WTC11 (cell line): ENCODE results near the gene MSANTD1.

ENCODE experiments used
- ATF1 ChIP-seq: sonication (generic); formaldehyde crosslinking; IDR thresholded peaks from 2 replicates; pipeline ENCODE4 v1.8.1; 2023; ENCODE audit warnings: mild to moderate bottlenecking, moderate library complexity, missing genetic modification reagents
- CREM ChIP-seq: sonication (generic); formaldehyde crosslinking; IDR thresholded peaks from 2 replicates; pipeline ENCODE4 v1.8.1; 2022; ENCODE audit warnings: mild to moderate bottlenecking, missing genetic modification reagents, moderate library complexity
- CTCF ChIP-seq: fragments of 200-600 bp; IDR thresholded peaks from 2 replicates; pipeline ENCODE4 v1.8.0; 2022; ENCODE audit warnings: antibody characterized with exemption
- ELF4 ChIP-seq: sonication (generic); formaldehyde crosslinking; IDR thresholded peaks from 2 replicates; pipeline ENCODE4 v1.8.1; 2022; ENCODE audit warnings: low read depth, mild to moderate bottlenecking, moderate library complexity, missing genetic modification reagents
- NR2C2 ChIP-seq: sonication (generic); formaldehyde crosslinking; IDR thresholded peaks from 2 replicates; pipeline ENCODE4 v1.8.0; 2022; ENCODE audit warnings: mild to moderate bottlenecking, missing genetic modification reagents
- STAT6 ChIP-seq: sonication (generic); formaldehyde crosslinking; conservative IDR thresholded peaks from 2 replicates; pipeline ENCODE4 v1.8.1; 2023; ENCODE audit warnings: mild to moderate bottlenecking, low read depth, missing genetic modification reagents, moderate library complexity
- USF1 ChIP-seq: sonication (generic); formaldehyde crosslinking; IDR thresholded peaks from 2 replicates; pipeline ENCODE4 v1.8.0; 2022; ENCODE audit warnings: mild to moderate bottlenecking, missing genetic modification reagents
- ZNF232 ChIP-seq: sonication (generic); formaldehyde crosslinking; IDR thresholded peaks from 2 replicates; pipeline ENCODE4 v1.8.0; 2022; ENCODE audit warnings: mild to moderate bottlenecking, missing genetic modification reagents

GRCh38 chr4:3271131-3271530, 22.2 kb downstream of the MSANTD1 start:
- no peak for TF ChIP-seq CTCF
- no peak for TF ChIP-seq ZNF232 (CRISPR knock-in tag)
- TF ChIP-seq USF1 (CRISPR knock-in tag): no peak
- no peak for TF ChIP-seq NR2C2
- no peak for TF ChIP-seq ATF1
- no peak for TF ChIP-seq STAT6 (CRISPR knock-in tag)
- TF ChIP-seq CREM (CRISPR knock-in tag): no peak
- no peak for TF ChIP-seq ELF4
